Smooth muscle cell (in vitro differentiated cells): ENCODE data around the gene ESPNL. TPM values are rescaled to one million over a fixed set of nuclear protein-coding genes. Genes with fewer than 3 reads are reported as not detected.

Experiments used
- DNase-seq: peaks from one replicate; lab custom pipeline; 2025; ENCODE audit not compliant: unreplicated experiment; lab: John Stamatoyannopoulos, UW
- H2AFZ ChIP-seq: fragments of 200-600 bp; sonication (generic); 2 replicates; pipeline ENCODE4 v1.6.0; 2016; ENCODE audit warnings: antibody characterized with exemption, low read depth, mild to moderate bottlenecking
- H3F3A ChIP-seq: fragments of 200-600 bp; sonication (generic); 2 replicates; pipeline ENCODE4 v1.6.0; 2017; ENCODE audit warnings: antibody characterized with exemption, low read depth
- H3K27ac ChIP-seq: fragments of 200-600 bp; sonication (generic); 2 replicates; pipeline ENCODE4 v1.5.1; 2016; ENCODE audit warnings: low read depth, mild to moderate bottlenecking
- H3K27me3 ChIP-seq: fragments of 200-600 bp; sonication (generic); 2 replicates; pipeline ENCODE4 v1.6.1; 2016; ENCODE audit warnings: low read depth, mild to moderate bottlenecking
- H3K36me3 ChIP-seq: fragments of 200-600 bp; sonication (generic); 2 replicates; pipeline ENCODE4 v1.5.1; 2016; ENCODE audit warnings: low read depth
- H3K4me1 ChIP-seq: fragments of 200-600 bp; sonication (generic); 2 replicates; pipeline ENCODE4 v1.5.1; 2016; ENCODE audit warnings: low read depth
- H3K4me2 ChIP-seq: fragments of 200-600 bp; sonication (generic); 2 replicates; pipeline ENCODE4 v1.6.0; 2016; ENCODE audit warnings: mild to moderate bottlenecking
- H3K4me3 ChIP-seq: fragments of 200-600 bp; sonication (generic); 2 replicates; pipeline ENCODE4 v1.5.1; 2016; ENCODE audit warnings: mild to moderate bottlenecking
- H3K79me2 ChIP-seq: fragments of 200-600 bp; sonication (generic); 2 replicates; pipeline ENCODE4 v1.6.0; 2016; ENCODE audit warnings: low read depth, mild to moderate bottlenecking
- H3K9ac ChIP-seq: fragments of 200-600 bp; sonication (generic); 2 replicates; pipeline ENCODE4 v1.6.0; 2016; ENCODE audit warnings: low read depth
- H3K9me3 ChIP-seq: fragments of 200-600 bp; sonication (generic); replicated peaks from 2 replicates; pipeline ENCODE4 v1.5.1; 2016; ENCODE audit warnings: low read depth
- H4K20me1 ChIP-seq: fragments of 200-600 bp; sonication (generic); 2 replicates; pipeline ENCODE4 v1.6.0; 2016; ENCODE audit warnings: low read depth
- whole genome bisulfite sequencing: methylation state at CpG from one replicate; pipeline ENCODE4 v1.1.7; 2016; ENCODE audit warnings: low lambda C conversion rate; 5-methylcytosine and 5-hydroxymethylcytosine counted together
- polyA plus RNA-seq: library from polyadenylated mRNA; unstranded; fragments of >200 nt; fragmentation: Nextera tagmentation; extraction: Ambion mirVana; gene quantifications from 2 replicates; pipeline ENCODE4 v1.2.1, GENCODE V29; 2016
- total RNA-seq: library from RNA; depleted of rRNA; stranded (reverse); fragments of >200 nt; gene quantifications from 2 replicates; pipeline ENCODE4 v1.2.3, GENCODE V29; 2014
- TF ChIP-seq, protein P1 (sequence below): fragments of 200-600 bp; sonication (generic); IDR thresholded peaks from 2 replicates; pipeline ENCODE4 v1.5.1; 2017; ENCODE audit warnings: borderline replicate concordance, mild to moderate bottlenecking, antibody characterized with exemption; ENCODE audit not compliant: insufficient read depth, poor library complexity, severe bottlenecking

Gene ESPNL
- total and polyA plus RNA-seq, 2 experiments from 2014 or later, result 0.04 TPM; not detected in 1

DNA sequence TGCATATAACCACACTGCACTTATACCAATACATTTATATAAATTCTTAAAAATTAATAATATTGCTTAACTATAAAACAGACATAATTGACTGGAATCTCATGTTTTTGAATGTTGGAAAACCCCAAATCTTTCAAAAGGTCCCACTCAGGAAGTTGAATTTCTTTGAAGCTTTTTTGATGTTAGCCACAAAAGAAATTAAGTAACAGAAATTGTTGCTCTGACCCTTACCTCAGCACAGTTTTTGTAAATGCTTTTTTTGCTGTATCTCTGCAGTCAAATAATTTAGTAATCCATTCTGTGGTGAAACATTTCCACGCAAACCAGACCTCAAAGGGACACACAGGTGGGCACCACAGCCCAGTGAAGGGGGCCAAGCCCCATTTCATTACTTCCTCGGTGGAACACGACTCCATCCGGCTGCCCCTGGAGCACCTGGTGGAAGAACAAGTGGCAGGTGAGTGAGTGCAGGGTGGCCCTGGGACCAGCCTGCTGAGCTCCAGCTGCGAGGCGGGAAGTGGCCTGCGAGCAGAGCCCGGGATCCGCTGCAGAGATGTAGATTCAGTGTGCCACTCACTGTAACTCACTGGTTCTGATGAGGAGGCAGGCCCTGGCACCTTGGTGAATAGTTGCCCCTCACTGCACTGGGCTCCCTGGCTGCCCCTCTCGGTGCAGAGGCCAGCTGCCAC is 31.0 kb upstream of the ESPNL start:
- no peak overlapping the region for H3K9ac ChIP-seq
- H3K4me1 ChIP-seq, result no peaks in the 10 kb centered on the region
- H3K36me3 ChIP-seq, result peaks cover 11% of the 10 kb centered on the region
- WGBS, result 98% methylated on average over 10 of the region's 10 CpGs
- no peaks in the 10 kb centered on the region for H3K79me2 ChIP-seq
- H3K27ac ChIP-seq, result no peak overlapping the region
- TF ChIP-seq, protein P1, sequence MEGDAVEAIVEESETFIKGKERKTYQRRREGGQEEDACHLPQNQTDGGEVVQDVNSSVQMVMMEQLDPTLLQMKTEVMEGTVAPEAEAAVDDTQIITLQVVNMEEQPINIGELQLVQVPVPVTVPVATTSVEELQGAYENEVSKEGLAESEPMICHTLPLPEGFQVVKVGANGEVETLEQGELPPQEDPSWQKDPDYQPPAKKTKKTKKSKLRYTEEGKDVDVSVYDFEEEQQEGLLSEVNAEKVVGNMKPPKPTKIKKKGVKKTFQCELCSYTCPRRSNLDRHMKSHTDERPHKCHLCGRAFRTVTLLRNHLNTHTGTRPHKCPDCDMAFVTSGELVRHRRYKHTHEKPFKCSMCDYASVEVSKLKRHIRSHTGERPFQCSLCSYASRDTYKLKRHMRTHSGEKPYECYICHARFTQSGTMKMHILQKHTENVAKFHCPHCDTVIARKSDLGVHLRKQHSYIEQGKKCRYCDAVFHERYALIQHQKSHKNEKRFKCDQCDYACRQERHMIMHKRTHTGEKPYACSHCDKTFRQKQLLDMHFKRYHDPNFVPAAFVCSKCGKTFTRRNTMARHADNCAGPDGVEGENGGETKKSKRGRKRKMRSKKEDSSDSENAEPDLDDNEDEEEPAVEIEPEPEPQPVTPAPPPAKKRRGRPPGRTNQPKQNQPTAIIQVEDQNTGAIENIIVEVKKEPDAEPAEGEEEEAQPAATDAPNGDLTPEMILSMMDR, result no peak
- peaks cover 6% of the 10 kb centered on the region for H3K9me3 ChIP-seq
- H2AFZ ChIP-seq, result no peak overlapping the region
- H3F3A ChIP-seq, result no peaks in the 10 kb centered on the region
- no peaks in the 10 kb centered on the region for H4K20me1 ChIP-seq
- no peak for DNase-seq
- no peak overlapping the region for H3K4me3 ChIP-seq
- H3K4me2 ChIP-seq, result no peak overlapping the region
- H3K27me3 ChIP-seq, result no peaks in the 10 kb centered on the region

DNA sequence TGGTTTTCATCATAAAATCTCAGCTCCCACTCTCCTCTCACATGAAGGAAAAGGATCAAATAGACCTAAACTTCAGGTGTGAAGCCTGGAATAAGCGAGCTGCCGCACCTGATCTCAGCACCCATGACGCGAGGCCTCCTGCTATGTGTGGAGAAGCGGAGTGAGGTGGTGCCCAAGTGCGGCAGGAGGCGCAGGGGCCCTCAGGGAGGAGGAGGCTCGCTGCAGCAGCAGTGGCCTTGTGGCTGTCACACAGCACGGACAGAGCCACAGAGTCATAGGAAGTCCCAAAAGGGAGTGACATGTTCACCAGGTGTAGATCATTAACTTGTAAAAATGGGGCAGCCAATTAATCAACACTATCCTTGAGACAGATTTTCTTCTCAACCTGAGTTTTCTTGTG is 30.3 kb upstream of the ESPNL start:
- TF ChIP-seq, protein P1, result no peak
- WGBS, result 97% methylated on average over 9 of the region's 9 CpGs
- H4K20me1 ChIP-seq, result no peaks in the 10 kb centered on the region

DNA sequence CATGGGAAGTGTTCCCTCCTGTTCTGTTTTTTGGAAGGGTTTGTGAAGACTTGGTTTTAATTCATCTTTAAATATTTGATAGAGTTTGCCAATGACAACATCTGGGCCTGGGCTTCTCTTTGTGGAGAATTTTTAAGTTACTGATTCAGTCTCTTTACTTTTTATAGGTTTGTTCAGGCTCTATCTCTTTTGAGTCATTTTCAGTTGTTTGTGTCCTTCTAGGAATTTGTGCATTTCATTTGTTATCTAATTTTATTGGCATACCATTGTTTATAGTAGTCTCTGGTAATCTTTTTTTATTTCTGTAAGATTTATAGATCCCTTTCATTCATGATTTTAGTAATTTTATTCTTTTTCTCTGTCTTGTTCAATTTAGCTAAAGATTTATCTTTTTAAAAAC is 24.7 kb upstream of the ESPNL start:
- H3K36me3 ChIP-seq, result peaks cover 11% of the 10 kb centered on the region
- H3K4me3 ChIP-seq, result no peak overlapping the region
- H4K20me1 ChIP-seq, result no peaks in the 10 kb centered on the region
- no peak overlapping the region for H3K4me2 ChIP-seq
- no peak overlapping the region for H3K9ac ChIP-seq
- H3K79me2 ChIP-seq, result no peaks in the 10 kb centered on the region
- H3K9me3 ChIP-seq, result peaks cover 6% of the 10 kb centered on the region
- H3F3A ChIP-seq, result no peaks in the 10 kb centered on the region
- no peaks in the 10 kb centered on the region for H3K27me3 ChIP-seq
- TF ChIP-seq, protein P1, result no peak
- no peak overlapping the region for H2AFZ ChIP-seq
- H3K27ac ChIP-seq, result no peak overlapping the region
- no peaks in the 10 kb centered on the region for H3K4me1 ChIP-seq
- no peak for DNase-seq

More for the DNA sequence above, 30.3 kb upstream of the ESPNL start:
- Histone ChIP-seq H3K79me2 (no peaks in the 10 kb centered on the region), H3K9ac (no peak overlapping the region), H3K4me3 (no peak overlapping the region), H3K27me3 (no peaks in the 10 kb centered on the region), H2AFZ (no peak overlapping the region), H3K9me3 (peaks cover 6% of the 10 kb centered on the region), H3F3A (no peaks in the 10 kb centered on the region), H3K4me1 (no peaks in the 10 kb centered on the region), H3K4me2 (no peak overlapping the region), H3K36me3 (peaks cover 11% of the 10 kb centered on the region), H3K27ac (no peak overlapping the region)
- no peak for DNase-seq

DNA sequence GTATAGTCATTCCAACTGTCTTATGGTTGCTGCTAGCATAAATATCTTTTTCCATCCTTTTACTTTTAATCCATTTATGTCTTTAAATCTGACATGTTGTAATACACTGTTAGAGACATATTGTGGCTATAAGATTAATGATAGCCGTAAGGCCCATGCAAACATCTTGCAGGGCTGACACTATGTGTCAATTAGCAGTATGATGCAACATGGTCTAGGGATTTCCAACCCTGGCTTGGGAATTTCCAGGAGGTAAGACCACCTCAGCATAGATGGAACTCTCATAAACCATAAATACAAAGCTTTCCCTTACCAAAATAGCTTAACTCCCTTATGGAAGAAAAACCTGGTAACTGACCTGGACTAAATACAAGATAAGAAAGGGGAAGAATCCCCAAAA is 22.8 kb upstream of the ESPNL start:
- Histone ChIP-seq H3K9me3 (peaks cover 4% of the 10 kb centered on the region), H3K9ac (no peak overlapping the region), H4K20me1 (no peaks in the 10 kb centered on the region), H3K27me3 (no peaks in the 10 kb centered on the region), H3K79me2 (no peaks in the 10 kb centered on the region), H3K4me1 (no peaks in the 10 kb centered on the region), H2AFZ (no peak overlapping the region), H3K4me3 (no peak overlapping the region), H3K36me3 (peaks cover 11% of the 10 kb centered on the region), H3K4me2 (no peak overlapping the region), H3F3A (no peaks in the 10 kb centered on the region), H3K27ac (no peak overlapping the region)
- 81% methylated on average over 1 of the region's 1 CpG for WGBS
- no peak for DNase-seq
- TF ChIP-seq, protein P1, result no peak
